NCI-H2029 (cell line): ENCODE data around the gene TAL2.
"Not testable (repeated sequence)": the region's sequence is repeated elsewhere in the genome, so short reads cannot be mapped to it uniquely, and the experiment has no call there.

Experiments used
- DNase-seq: peaks from one replicate; lab custom pipeline; 2025; lab: John Stamatoyannopoulos, UW

Gene TAL2

DNA sequence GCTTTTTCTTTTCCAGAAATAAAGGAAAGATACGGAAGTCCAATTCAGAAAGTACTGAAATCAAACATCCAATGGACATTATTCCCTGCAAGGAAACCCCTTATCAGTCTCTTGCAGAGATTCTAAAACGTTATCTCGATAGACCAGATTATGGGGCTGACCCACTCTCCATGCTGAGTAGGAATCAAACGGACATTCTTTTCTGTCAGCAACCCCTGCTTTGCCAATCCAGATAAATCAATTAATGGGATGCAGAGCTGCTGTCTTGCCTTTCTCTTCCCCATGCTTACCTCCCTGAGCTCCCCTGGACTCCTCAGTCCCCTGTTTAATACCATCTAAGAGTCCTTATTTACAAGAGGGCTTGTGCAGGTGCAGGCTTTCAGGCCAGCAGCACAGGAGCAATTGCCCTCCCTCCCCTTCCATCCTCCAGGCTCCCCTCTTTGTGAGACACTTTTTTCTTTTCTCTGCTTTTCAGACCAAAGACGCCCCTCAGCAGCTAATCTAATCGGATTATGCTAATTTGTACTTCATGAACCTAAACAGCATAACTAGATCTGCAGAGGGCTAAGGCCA, 14.2 kb downstream of the TAL2 start:
- DNase-seq = no peak

DNA sequence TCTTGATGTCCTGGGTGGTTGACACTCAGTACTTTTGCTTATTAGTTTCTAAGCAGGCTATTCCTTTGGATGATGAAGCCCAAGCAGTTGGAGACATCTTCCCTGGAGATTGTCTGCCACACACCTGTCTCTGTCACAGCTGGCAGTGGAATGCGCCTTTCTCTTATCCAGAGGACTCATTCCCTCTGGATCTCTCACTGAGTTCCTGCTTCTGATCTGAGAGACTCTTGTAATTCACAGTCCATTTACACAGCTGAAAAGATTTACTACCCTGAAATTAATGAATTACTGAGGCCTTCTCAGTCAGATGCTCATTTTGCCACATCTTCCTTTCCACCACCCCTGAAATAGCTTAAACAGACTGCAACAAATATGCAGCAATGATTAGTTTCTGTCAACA, 15.9 kb downstream of the TAL2 start:
- no peak for DNase-seq

DNA sequence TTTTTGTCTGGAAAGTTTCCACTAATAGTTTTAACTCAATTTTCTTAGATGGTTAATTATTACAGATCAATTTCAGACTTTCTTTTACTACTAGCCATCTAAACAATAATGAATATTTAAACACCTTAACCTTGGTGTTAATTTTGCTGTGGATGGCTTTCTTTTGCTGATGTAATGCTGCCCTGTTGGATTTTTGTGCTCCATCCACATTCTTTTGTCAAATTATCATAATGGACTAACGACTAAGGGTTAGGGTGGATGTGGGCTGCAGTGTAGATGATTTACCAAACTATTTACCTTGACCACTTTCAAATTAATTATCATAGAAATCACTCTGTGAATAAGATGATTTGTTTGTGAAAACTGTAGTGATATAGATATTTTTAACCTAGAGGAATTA, 16.5 kb downstream of the TAL2 start:
- no peak for DNase-seq

DNA sequence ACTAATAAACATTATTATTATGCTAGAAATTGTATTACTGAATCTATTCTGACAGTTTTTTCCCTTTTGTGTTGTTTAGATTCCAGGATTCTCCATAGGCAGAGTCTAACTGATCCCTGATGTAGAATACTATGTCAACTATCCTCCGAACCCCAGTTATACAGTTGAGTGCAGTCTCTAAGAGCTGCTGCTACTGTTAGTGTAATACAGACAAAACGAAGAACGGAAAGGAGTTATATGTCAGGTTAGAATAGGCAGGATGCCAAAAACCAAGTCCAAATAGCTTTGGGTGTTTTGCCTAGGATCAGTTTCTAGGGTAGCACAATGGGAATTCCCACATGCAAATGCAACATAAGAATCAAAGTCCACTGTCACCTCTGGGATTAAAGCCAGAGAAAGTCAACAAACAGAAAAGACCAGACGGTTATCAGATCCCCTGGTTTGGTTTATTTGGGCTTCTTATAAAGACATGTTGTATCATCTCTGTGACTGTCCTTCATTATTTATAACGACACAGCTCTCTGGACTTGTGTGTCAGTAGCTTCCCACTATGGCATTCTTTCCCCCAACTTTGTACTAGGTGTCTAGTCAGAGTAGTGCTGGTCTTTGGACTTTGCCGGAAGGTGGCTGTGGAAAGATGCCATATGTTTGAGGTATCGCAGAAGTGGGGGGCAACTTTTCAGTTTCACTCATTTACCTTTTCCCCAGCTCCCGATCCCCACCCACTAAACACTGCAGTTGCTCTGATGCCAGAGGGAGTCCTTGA, 17.2 kb downstream of the TAL2 start:
- peak; percentile 37 for DNase-seq

DNA sequence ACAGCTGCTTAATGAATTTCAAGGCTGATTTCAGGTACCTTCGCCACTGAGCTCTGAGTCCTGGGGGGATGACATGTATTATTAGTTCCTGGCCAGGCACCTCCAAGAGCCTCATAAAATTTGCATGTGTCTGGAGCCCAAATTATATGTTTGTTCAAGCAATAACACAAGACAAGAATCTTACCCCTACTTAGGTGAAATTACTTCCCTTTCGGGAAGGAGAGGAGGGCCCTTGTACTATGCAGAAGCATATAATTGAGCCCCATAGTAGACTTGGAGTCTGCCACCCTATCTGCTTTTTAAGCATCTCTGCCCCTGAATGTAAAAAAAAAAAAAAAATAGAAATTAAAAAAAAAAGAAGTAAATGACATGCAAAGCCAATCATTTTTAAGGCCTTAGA, 19.1 kb downstream of the TAL2 start:
- no peak for DNase-seq

DNA sequence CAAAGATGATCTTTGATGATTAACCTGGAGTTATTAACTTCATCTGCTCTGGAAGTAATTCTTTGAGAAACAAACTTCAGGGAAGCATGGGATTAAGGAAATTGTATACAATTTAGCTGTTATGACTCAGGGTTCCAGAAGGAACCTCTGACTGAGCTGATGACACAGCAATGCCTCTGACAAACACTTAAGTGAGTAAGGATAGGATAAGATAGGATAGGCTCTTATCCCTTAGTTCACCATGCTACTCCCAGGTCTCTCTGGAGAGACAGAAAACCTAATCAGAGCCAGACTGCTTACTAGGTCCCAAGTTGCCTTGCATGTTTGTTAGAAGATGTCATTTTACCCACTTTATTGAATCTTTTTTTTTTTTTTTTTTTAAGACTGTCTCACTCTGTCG, 19.5 kb downstream of the TAL2 start:
- no peak for DNase-seq

DNA sequence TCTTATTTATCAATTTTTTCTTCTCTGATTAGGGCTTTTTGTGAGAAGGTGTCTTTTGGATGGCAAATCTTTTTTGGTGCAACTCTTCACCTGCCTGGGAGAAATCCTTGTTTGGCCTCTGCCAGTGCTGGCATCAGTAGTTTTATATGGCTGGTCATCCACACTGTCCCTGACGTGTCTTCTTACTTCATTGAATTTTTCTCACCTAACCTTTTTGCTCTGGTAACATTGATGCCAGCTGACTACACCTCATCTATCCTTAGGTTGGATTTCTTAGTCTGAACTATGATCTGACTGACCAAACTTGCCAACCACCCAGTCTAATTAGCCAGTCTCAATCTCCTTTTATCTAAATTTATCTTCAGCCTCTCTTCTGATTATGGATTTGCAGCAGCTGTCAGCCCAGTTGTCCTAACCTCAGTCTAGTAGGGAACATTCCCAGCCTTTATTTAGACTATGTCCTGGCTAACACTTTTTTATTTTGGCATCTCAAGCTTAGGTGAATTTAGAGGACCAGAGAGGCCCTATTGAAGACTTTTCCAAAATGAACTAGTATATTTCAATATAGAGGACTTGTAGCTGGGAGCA, 21.5 kb downstream of the TAL2 start:
- DNase-seq = no peak

DNA sequence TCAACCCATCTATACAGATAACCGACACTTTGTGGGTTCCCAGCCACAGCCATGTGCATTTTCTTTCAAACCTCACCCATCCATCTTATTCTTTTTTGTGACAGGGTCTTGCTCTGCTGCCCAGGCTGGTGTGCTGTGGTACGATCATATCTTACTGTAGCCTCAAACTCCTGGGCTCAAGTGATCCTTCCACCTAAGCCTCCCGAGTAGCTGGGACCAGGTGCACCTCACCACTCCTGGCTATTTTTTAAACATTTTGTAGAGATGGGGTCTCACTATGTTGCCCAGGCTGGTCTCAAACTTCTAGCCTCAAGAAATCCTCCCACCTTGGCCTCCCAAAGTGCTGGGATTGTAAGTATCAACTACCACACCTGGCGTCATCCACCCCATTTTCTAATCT, 24.7 kb downstream of the TAL2 start:
- DNase-seq = no peak

DNA sequence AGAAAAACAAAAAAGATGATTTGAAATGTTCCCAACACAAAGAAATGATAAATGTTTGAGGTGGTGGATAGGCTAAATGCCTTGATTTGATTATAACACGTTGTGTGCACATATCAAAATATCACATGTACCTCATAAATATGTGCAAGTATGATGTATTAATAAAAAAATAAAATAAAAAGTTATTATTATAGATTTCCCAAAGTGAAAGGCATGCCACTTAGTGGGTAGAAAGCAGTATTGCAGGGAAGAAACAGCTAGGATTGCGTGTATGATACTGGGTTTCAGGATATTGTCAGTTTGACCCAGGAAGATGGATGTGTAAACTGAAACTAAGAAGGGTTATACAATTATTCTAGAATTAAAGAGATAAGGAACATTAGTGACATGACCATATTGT, 28.5 kb downstream of the TAL2 start:
- no peak for DNase-seq

DNA sequence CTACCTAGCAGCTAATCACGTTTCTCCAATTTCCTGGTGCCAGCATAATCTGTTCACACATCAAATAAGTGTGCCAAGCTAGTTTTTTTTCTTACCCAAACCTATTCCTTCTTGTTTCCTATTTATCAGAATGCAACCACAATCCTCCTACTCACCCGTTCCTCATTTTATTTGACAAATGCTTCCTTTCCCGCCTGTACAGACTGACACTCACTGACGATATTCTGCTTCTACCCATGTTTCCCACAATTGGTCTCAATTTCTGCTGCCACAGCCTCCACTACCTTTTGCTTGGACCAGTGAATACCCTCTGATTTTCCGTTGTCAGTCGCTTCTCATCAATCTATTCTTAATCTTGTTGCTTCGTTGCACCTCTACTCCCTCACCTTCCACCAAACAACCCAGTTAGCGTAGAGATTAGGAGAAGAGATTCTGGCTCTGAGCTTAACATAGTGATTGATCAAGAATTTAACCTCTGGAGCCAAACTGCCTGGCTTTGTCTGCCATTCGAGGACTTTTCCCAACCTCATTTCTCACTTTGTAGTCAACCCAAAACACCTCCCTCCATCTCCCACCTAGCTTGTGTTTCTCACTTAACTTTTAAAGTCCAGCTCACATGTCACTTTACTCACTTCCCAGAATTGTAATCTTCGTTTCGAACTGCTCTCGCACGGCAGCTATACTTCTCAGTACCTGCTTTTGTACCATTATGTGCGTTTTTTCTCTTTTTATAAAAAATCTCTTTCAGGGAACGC, 31.4 kb downstream of the TAL2 start:
- DNase-seq = no peak

DNA sequence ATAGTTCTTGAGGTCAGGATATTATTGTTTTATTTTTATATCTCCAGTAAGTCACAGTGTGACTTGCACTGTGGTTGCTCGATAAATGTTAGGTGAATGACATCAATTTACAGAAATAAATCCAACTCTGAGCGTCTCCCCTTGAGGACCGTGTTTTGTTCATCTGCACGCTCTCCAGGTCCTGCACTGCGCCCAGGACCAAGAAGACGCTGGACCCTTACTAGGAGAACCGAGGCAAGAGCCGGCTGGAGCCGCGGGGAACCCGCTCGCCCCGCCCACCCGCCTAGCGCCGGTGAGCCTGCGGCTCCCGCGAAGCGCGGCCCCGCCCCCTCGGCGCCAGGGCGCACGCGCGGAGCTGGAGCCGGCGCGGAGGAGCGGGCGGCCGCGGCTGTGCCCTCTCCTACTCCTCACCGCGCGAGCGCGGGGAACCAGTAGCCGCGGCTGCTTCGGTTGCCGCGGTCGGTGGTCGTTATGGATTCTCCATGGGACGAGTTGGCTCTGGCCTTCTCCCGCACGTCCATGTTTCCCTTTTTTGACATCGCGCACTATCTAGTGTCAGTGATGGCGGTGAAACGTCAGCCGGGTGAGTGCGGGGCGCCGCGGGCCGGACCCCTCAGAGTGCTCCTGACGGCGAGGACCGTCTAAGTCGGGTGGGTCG, 32.1 kb downstream of the TAL2 start, which contains the start of gene TMEM38B:
TSS of gene TMEM38B (plus strand) at position 352 of the 658 bp plus-strand sequence. CDS start at position 472, 120 bp downstream.
- DNase-seq = peak; percentile 84

DNA sequence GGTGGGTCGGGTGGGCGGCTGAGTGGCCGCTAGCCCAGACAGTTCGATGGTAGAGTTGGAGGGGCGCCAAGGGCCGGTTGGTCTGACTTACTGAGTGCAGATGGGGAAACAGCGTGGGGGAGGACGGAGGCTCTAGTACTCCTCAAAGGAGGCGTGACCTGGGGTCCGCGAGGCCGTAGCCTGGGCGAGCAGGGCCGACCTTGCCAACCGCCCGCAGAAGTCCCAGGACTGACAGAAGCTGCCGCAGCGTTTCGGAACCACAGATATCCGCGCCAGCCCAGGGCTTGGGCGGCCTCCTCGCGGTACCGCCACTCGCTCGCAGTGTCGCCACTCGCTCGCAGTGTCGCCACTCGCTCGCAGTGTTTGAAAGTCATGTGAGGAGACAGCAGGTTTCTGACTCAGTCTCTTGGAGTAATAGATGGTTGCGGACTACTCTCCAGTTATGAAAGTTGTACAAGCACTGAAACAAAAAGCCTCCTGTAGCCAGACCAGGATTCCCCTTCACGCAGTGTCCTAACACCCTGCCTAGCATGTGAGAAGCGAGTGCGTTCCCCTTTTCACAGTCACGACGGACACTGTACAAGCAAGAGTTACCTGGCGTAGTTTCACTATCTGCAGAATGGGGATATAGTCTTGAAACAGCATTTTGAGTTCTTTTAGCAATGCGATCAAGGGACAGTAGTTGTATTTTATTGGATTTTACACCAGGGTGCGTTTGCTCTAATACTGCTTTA, 32.8 kb downstream of the TAL2 start:
- DNase-seq = peak; percentile 33

DNA sequence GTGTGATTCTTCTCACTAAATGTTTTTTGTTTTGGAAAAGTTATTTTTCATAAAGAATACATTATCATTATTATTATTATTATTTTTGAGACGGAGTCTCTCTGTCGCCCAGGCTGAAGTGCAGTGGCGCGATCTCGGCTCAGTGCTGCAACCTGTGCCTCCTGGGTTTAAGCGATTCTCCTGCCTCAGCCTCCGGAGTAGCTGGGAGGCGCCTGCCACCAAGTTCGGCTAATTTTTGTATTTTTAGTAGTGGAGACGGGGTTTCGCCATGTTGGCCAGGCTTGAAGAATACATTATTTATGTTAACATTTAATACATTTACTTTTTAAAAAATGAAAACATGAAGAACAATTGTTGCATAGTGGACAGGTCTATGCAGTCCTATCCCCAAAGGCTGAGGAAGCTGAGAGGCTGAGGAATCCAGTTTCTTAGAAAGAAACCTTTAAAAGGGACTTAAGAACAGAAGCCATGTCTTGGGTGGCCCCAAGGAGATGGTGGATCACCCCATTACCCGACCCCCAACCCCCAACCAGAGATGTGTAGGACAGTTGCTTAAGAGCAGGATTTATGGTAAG, 34.0 kb downstream of the TAL2 start:
- no peak for DNase-seq

DNA sequence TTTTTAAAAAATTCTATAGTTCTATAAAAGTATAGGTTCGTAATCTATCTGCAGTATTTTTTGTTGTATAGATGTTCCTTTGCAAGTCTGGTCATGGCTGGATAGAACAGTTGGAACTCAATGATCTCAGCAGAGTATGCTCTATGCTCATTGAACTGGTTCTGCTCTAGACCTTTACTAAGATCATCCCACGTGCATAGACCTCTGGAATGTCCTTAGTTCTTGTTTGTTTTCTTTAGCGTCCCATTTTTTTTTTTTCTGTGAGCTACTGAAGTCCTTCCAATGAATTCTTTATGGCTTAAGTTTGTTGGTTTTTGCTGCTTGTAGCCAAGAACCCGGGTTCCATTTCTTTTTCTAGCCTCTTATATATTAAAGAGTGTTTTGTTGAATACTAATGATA, 35.6 kb downstream of the TAL2 start:
- no peak for DNase-seq

DNA sequence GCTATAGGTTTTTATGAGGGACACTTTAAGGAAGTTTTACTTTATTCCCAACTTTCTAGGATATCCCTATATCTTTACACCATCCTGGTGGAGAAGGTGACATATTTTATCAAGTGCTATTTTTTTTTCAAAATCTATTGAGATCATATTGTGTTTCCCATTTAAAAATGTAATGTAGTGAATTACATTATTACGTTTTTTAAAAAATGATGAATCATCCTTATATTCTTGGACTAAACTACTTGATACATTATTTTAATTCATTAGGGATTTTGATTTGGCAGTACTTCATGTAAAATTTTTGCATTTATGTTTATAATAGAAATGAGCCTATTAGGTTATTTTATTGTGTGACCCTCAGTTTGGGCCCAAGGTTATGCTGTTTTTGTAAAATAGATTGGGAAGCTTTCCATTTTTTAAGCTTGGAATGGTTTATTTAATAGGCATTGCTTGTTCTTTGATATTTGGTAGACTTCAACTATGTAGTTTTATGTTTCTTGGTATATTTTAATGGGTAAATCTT, 36.2 kb downstream of the TAL2 start:
- no peak for DNase-seq

DNA sequence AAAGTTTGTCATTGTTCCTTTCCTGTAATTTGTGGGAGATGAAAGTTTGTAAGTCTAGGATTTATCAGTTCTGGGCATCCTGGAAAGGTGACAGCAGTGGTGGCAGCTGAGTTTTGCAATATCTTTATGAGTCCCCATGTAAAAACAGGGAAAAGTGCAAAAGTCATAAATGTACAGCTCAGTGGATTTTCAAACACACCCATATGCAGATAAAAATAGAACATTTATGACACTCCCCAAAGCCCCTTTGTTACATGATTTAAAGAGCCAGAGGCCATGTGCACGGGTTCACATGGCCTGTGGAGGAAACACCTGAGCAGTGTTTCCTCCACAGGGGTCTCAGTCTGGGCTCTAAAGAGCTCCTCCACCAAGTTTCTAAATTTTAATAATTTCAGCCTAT, 38.4 kb downstream of the TAL2 start:
- DNase-seq = no peak

DNA sequence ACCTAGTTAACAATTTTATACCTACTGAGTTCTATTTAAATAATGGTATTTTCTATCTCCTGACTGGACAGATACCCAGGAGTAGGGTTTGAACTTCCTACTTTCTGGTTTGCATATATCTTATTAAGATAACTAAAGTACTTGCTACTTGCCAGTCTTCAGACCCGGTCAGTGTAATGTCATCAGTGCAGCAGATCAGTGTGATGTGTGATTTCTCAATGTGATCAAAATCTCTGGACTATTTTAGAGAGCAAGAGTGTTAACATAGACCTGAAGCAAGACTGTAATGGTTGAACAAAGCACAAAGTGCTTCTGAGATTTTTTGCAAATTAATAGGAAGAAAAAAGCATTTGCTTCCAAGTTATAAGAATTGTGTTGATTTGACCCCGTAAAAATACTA, 38.9 kb downstream of the TAL2 start:
- DNase-seq = no peak

DNA sequence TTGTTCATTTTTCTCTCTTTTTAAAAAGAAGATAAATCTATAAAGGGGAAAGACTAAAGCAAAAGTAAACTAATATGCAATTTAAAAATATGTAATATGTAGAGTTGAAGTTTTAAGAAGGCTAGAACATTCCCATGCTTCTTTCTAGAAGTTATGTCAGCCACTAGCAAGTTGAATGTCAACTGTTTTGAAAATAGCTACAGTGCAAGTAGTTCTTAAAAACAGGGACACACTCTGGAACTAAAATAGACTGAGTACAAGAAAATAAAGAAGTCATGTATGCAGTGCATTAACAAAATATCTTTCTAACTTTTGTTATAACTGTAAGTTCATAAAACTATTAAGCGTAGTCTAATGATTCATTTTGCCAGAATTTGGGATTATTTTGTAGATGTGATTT, 40.0 kb downstream of the TAL2 start:
- DNase-seq = no peak

DNA sequence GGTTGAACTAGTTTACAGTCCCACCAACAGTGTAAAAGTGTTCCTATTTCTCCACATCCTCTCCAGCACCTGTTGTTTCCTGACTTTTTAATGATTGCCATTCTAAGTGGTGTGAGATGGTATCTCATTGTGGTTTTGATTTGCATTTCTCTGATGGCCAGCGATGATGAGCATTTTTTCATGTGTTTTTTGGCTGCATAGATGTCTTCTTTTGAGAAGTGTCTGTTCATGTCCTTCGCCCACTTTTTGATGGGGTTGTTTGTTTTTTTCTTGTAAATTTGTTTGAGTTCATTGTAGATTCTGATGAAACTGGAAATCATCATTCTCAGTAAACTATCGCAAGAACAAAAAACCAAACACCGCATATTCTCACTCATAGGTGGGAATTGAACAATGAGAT, 41.4 kb downstream of the TAL2 start:
- not testable (repeated sequence) for DNase-seq

DNA sequence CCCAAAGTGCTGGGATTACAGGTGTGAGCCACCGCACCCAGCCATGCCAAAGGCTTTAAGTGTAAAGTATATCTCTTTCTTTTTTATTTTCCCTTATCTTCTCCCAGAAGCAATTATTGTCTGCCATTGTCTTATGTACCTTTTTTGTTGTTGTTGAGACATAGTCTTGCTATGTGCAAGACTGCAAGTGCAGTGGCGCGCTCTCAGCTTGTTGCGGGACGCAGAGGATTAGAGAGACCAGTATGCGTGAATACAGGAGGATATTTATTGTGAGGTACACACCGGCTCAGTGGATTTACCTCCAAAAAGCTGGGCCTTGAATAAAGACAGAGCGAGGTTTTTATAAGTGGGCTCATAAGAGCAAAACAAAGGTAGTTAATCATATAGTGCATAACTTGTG, 43.9 kb downstream of the TAL2 start:
- no peak for DNase-seq

DNA sequence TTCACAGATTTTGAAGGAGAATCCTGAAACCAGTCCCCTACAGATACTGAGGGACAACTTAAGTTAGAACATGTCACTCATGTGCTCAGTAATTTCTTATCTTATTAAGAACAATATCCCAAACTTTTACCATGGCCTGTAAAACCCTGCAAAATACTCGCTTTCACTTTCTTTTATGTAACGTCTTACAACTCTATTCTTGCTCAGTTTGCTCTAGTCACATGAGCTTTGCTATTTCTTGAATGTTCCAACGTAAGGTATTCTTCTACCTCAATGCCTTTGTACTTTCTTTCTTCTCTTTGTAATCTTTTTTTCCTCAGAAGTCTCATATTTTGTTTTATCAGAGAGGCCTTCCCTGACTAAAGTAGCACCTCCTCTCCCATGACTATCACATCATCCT, 46.1 kb downstream of the TAL2 start:
- no peak for DNase-seq
